ENCODE data around the gene PRKG1. TPM values are rescaled to one million over a fixed set of nuclear protein-coding genes. Genes with fewer than 3 reads are reported as not detected.
"Not testable (repeated sequence)": the region's sequence is repeated elsewhere in the genome, so short reads cannot be mapped to it uniquely, and the experiment has no call there.

Gene PRKG1
- total RNA-seq, 8 experiments from 2014 or later: 5.6 to 40.7 (median 6.6) TPM

GRCh38 chr10:51685768-51686167 is 611.5 kb downstream of the PRKG1 start:
- H3K4me1 ChIP-seq (replicated peaks in 1 of 2): no peaks in the 10 kb centered on the region
- in situ Hi-C loops (cut with MboI; ENCODE audit: low pct_unique_long_range_greater_than_20kb in 2 of 9, low sequenced_read_pairs in 9 of 9, unreplicated experiment in 9 of 9): loop anchor here in 1 of 9 experiments (25.0 kb wide), 1 partner anchor 623 kb away; the partner anchor contains the start of gene PRKG1
- 50 to 100% (median 86%) methylated on average over 1 to 2 of the region's 2 CpGs; no CpG with 5 or more reads in 1 of the 10 experiments for WGBS, 10 experiments
- H3K27ac ChIP-seq: no peak overlapping the region
- no peak overlapping the region for H3K4me3 ChIP-seq
- ATAC-seq (replicated peaks in 6 of 8): peak in 2 of 8 experiments; percentile 39 to 41

- Histone ChIP-seq H3K4me1 (replicated peaks in 1 of 2) (no peaks in the 10 kb centered on the region), H3K27ac (no peak overlapping the region), H3K4me3 (no peak overlapping the region)
- WGBS, 10 experiments: 60 to 100% (median 82%) methylated on average over 1 of the region's 1 CpG; no CpG with 5 or more reads in 3 of the 10 experiments
- no peak for ATAC-seq (replicated peaks in 6 of 8)
- in situ Hi-C loops (cut with MboI; ENCODE audit: low pct_unique_long_range_greater_than_20kb in 2 of 9, low sequenced_read_pairs in 9 of 9, unreplicated experiment in 9 of 9): loop anchor here in 1 of 9 experiments (25.0 kb wide), 1 partner anchor 625 kb away; the partner anchor contains the start of gene PRKG1
Measured at GRCh38 chr10:51687296-51687695, 613.0 kb downstream of the PRKG1 start.

GRCh38 chr10:51688826-51689225 is 614.5 kb downstream of the PRKG1 start:
- H3K27ac ChIP-seq; H3K4me3 ChIP-seq; H3K4me1 ChIP-seq (replicated peaks in 1 of 2); ATAC-seq (replicated peaks in 6 of 8): not testable (repeated sequence)
- in situ Hi-C loops (cut with MboI; ENCODE audit: low pct_unique_long_range_greater_than_20kb in 2 of 9, low sequenced_read_pairs in 9 of 9, unreplicated experiment in 9 of 9): loop anchor here in 1 of 9 experiments (25.0 kb wide), 1 partner anchor 627 kb away; the partner anchor contains the start of gene PRKG1
- 40 to 100% (median 70%) methylated on average over 1 to 2 of the region's 2 CpGs; no CpG with 5 or more reads in 1 of the 10 experiments for WGBS, 10 experiments

GRCh38 chr10:51689536-51689935 is 615.2 kb downstream of the PRKG1 start:
- Histone ChIP-seq H3K4me1 (replicated peaks in 1 of 2) (peaks cover 0 to under 1% of the 10 kb centered on the region in 2 donors), H3K27ac (no peak overlapping the region), H3K4me3 (no peak overlapping the region)
- WGBS, 10 experiments: 75 to 100% (median 100%) methylated on average over 1 to 3 of the region's 3 CpGs
- ATAC-seq (replicated peaks in 6 of 8): no peak
- in situ Hi-C loops (cut with MboI; ENCODE audit: low pct_unique_long_range_greater_than_20kb in 2 of 9, low sequenced_read_pairs in 9 of 9, unreplicated experiment in 9 of 9): loop anchor here in 1 of 9 experiments (25.0 kb wide), 1 partner anchor 627 kb away; the partner anchor contains the start of gene PRKG1

GRCh38 chr10:51691135-51691534 is 616.8 kb downstream of the PRKG1 start:
- WGBS, 10 experiments: 70 to 100% (median 87%) methylated on average over 1 to 4 of the region's 4 CpGs
- Histone ChIP-seq H3K4me1 (replicated peaks in 1 of 2) (peaks cover 0 to 13% of the 10 kb centered on the region in 2 donors), H3K4me3 (no peak overlapping the region), H3K27ac (no peak overlapping the region)
- ATAC-seq (replicated peaks in 6 of 8): no peak
- in situ Hi-C loops (cut with MboI; ENCODE audit: low pct_unique_long_range_greater_than_20kb in 2 of 9, low sequenced_read_pairs in 9 of 9, unreplicated experiment in 9 of 9): loop anchor here in 1 of 9 experiments (25.0 kb wide), 1 partner anchor 629 kb away; the partner anchor contains the start of gene PRKG1

- in situ Hi-C loops (cut with MboI; ENCODE audit: low pct_unique_long_range_greater_than_20kb in 2 of 9, low sequenced_read_pairs in 9 of 9, unreplicated experiment in 9 of 9): loop anchor here in 1 of 9 experiments (25.0 kb wide), 1 partner anchor 632 kb away; the partner anchor contains the start of gene PRKG1
- WGBS, 10 experiments: 65 to 100% (median 91%) methylated on average over 3 to 5 of the region's 5 CpGs
- H3K27ac ChIP-seq: no peak overlapping the region
- H3K4me3 ChIP-seq: no peak overlapping the region
- no peak for ATAC-seq (replicated peaks in 6 of 8)
- peaks cover 16 to 38% of the 10 kb centered on the region in 2 donors for H3K4me1 ChIP-seq (replicated peaks in 1 of 2)
Measured at GRCh38 chr10:51694086-51694768, 619.9 kb downstream of the PRKG1 start.

GRCh38 chr10:51696251-51696650 is 622.0 kb downstream of the PRKG1 start:
- no peak overlapping the region for H3K27ac ChIP-seq

DNA sequence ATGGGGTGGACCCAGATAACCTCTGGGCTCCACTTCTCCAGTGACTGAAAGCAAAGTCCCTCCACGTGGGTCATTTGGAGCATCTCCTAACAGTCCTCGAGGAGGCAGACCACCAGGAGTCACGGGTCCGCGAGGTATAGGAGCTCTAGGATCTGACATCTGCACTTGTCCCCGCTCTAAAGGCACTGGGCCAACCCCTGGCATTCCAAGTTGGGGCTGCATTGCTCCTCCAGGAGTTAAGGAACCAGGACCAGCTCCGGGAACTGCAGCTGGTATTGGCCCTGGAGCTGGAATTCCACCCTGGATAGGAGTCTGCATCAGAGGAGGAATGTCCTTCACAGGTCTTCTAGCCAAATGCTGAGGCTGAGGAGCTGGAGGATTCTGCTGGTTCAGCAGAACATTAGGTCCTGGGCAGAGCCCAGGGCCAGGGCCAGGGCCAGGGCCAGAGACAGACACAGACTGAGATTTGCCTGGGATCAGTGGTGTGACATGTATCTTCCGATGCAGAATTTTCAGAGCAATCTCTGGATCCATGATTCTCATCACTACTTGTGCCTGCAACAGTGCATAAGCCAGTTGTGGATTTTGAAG is 624.3 kb downstream of the PRKG1 start:
- 0 to 80% (median 65%) methylated on average over 1 to 7 of the region's 8 CpGs; no CpG with 5 or more reads in 4 of the 10 experiments for WGBS, 10 experiments
- Histone ChIP-seq H3K27ac (peak overlapping the region; percentile 99 to 100), H3K4me3 (peak overlapping the region; percentile 53 to 95 (median 92)), H3K4me1 (replicated peaks in 1 of 2) (peaks cover 16 to 43% of the 10 kb centered on the region in 2 donors)
- no peak for ATAC-seq (replicated peaks in 6 of 8)
- in situ Hi-C loops (cut with MboI; ENCODE audit: low pct_unique_long_range_greater_than_20kb in 2 of 9, low sequenced_read_pairs in 9 of 9, unreplicated experiment in 9 of 9): loop anchor here in 1 of 9 experiments (25.0 kb wide), 1 partner anchor 636 kb away; the partner anchor contains the start of gene PRKG1

More at GRCh38 chr10:51696251-51696650, 622.0 kb downstream of the PRKG1 start:
- WGBS, 10 experiments: 13 to 83% (median 79%) methylated on average over 1 of the region's 1 CpG; no CpG with 5 or more reads in 4 of the 10 experiments
- peaks cover 16 to 43% of the 10 kb centered on the region in 2 donors for H3K4me1 ChIP-seq (replicated peaks in 1 of 2)
- ATAC-seq (replicated peaks in 6 of 8): no peak
- no peak overlapping the region for H3K4me3 ChIP-seq
- in situ Hi-C loops (cut with MboI; ENCODE audit: low pct_unique_long_range_greater_than_20kb in 2 of 9, low sequenced_read_pairs in 9 of 9, unreplicated experiment in 9 of 9): loop anchor here in 1 of 9 experiments (25.0 kb wide), 1 partner anchor 634 kb away; the partner anchor contains the start of gene PRKG1

GRCh38 chr10:51699145-51699474 is 624.8 kb downstream of the PRKG1 start:
- Histone ChIP-seq H3K4me3 (peak overlapping the region; percentile 53 to 95 (median 92)), H3K4me1 (replicated peaks in 1 of 2) (peaks cover 16 to 43% of the 10 kb centered on the region in 2 donors), H3K27ac (peak overlapping the region; percentile 99 to 100)
- WGBS, 10 experiments: 0 to 20% (median 3%) methylated on average over 2 to 12 of the region's 14 CpGs; no CpG with 5 or more reads in 3 of the 10 experiments
- in situ Hi-C loops (cut with MboI; ENCODE audit: low pct_unique_long_range_greater_than_20kb in 2 of 9, low sequenced_read_pairs in 9 of 9, unreplicated experiment in 9 of 9): loop anchor here in 1 of 9 experiments (25.0 kb wide), 1 partner anchor 637 kb away; the partner anchor contains the start of gene PRKG1
- peak; percentile 23 to 71 (median 38) for ATAC-seq (replicated peaks in 6 of 8)

DNA sequence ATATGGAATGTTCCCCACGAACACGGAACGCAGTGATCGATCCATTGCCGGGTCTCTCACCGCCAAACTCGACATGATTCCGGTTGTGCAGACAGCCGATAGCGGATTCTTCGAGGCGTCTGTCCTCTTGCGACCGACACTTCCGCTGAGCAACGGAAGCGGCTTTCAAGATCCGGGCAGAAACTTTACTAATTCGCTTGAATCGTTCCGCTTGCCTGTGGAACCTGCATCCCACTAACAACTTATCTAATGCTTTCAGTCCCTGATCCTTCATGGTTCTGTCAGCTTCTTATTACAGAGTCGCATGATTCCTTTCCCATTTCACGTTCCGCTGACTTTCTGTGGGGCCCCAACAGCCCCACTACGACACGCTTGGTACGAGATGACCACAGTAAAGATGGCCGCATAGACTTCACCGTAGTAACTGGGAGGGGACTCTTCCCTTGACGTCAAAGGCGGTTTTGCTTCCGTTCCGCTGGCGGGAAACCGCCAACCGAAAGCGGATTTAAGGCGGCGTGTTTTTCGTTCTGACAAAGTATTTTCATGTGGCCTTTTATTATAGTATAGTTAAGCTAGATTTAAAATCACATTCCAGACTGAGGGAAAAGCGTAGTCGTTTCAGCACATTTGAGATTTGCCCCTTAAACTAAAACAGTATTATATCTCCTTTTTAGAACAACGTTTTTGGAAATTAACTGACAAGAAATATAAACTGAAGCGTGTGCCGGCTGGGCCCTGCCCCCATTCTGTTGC is 625.4 kb downstream of the PRKG1 start, which contains the start of gene CSTF2T:
Gene CSTF2T (minus strand): TSS at position 121 of the 753 bp plus-strand sequence. CDS start 46 bp downstream, at position 75.
- peak; percentile 88 to 96 (median 94) for ATAC-seq (replicated peaks in 6 of 8)
- in situ Hi-C loops (cut with MboI; ENCODE audit: low pct_unique_long_range_greater_than_20kb in 2 of 9, low sequenced_read_pairs in 9 of 9, unreplicated experiment in 9 of 9): loop anchor here in 1 of 9 experiments (25.0 kb wide), 2 partner anchors 263 to 637 kb away; partner anchors contain the start of gene PRKG1
- peak within 1 kb of the TSS; percentile 53 to 95 (median 92) for H3K4me3 ChIP-seq
- 0 to 6% (median 1%) methylated on average over 3 to 42 of the region's 45 CpGs for WGBS, 10 experiments
- peaks cover 16 to 41% of the 10 kb centered on the region in 2 donors for H3K4me1 ChIP-seq (replicated peaks in 1 of 2)
- H3K27ac ChIP-seq: peak within 1 kb of the TSS; percentile 99 to 100

GRCh38 chr10:51700228-51700817 is 626.0 kb downstream of the PRKG1 start:
- ATAC-seq (replicated peaks in 6 of 8): peak in 4 of 8 experiments; percentile 60 to 71 (median 65)
- Histone ChIP-seq H3K27ac (peak overlapping the region; percentile 99 to 100), H3K4me1 (replicated peaks in 1 of 2) (peaks cover 16 to 38% of the 10 kb centered on the region in 2 donors), H3K4me3 (peak overlapping the region; percentile 53 to 95 (median 92))
- in situ Hi-C loops (cut with MboI; ENCODE audit: low pct_unique_long_range_greater_than_20kb in 2 of 9, low sequenced_read_pairs in 9 of 9, unreplicated experiment in 9 of 9): loop anchor here in 1 of 9 experiments (25.0 kb wide), 1 partner anchor 262 kb away; no protein-coding TSS in a partner anchor
- 14 to 66% (median 38%) methylated on average over 4 to 12 of the region's 12 CpGs for WGBS, 10 experiments
